Esophagus muscularis mucosa (tissue), 4 donors: ENCODE data around the gene BMAL1. TPM values are rescaled to one million over a fixed set of nuclear protein-coding genes. Genes with fewer than 3 reads are reported as not detected.

Source experiments
- DNase-seq: peaks from one replicate; pipeline ENCODE4 v3.0.0-alpha.2; 2017; ENCODE audit errors: extremely low spot score
- H3K27ac ChIP-seq, 4 donors: fragments of 200-600 bp; sonication (generic); replicated peaks in 1 of 4; 1 replicate in 3 of 4; 2 replicates in 1 of 4; pipeline ENCODE4 v1.5.1; 2016 to 2019; ENCODE audit warnings: mild to moderate bottlenecking in 1 of 4
- H3K27me3 ChIP-seq, 4 donors: fragments of 200-600 bp; sonication (generic); one replicate each; pipeline versions ENCODE4 v1.5.1 to v1.6.0; 2016 to 2019
- H3K36me3 ChIP-seq, 4 donors: fragments of 200-600 bp; sonication (generic); one replicate each; pipeline ENCODE4 v1.5.1; 2016 to 2019
- H3K4me1 ChIP-seq, 4 donors: fragments of 200-600 bp; sonication (generic); one replicate each; pipeline ENCODE4 v1.5.1; 2016 to 2019
- H3K4me3 ChIP-seq, 4 donors: fragments of 200-600 bp; sonication (generic); 1 replicate in 2 of 4; 2 replicates in 2 of 4; pipeline ENCODE4 v1.5.1; 2016 to 2019; ENCODE audit warnings: mild to moderate bottlenecking in 4 of 4, moderate library complexity in 1 of 4
- H3K9me3 ChIP-seq, 4 donors: fragments of 200-600 bp; sonication (generic); 1 replicate in 3 of 4; 2 replicates in 1 of 4; pipeline ENCODE4 v1.5.1; 2016 to 2019
- EP300 ChIP-seq: sonication (generic); formaldehyde crosslinking; IDR thresholded peaks from one replicate; pipeline ENCODE4 v1.6.1; 2017; ENCODE audit warnings: antibody characterized with exemption
- POLR2A ChIP-seq: fragments of 450-650 bp; IDR thresholded peaks from one replicate; pipeline ENCODE4 v1.6.1; 2017; ENCODE audit warnings: antibody characterized with exemption, moderate library complexity, mild to moderate bottlenecking, low read depth
- POLR2AphosphoS5 ChIP-seq, 2 donors: sonication (generic); formaldehyde crosslinking; IDR thresholded peaks; one replicate each; pipeline ENCODE4 v1.6.1; 2017; ENCODE audit warnings: antibody characterized with exemption in 2 of 2
- WGBS: methylation state at CpG from one replicate; pipeline ENCODE4 v1.1.5; 2018; 5-methylcytosine and 5-hydroxymethylcytosine counted together
- intact Hi-C: fragments of 100-400 bp; cut with DNase I; formaldehyde crosslinking; loops from one replicate; pipeline ENCODE4 v1.15.1; 2023
- total RNA-seq, 4 donors: library from RNA; depleted of rRNA; stranded (reverse); fragments of >200 nt; gene quantifications; one replicate each; pipeline versions ENCODE4 v1.1.0 to v1.2.1, GENCODE V29; 2016
- TF ChIP-seq, protein P1 (sequence below), 3 experiments: fragments of 200-600 bp in 2 of 3; fragments of 450-650 bp in 1 of 3; sonication (generic) in 2 of 3; IDR thresholded peaks; one replicate each; pipeline ENCODE4 v1.5.1; 2017 to 2019; ENCODE audit warnings: antibody characterized with exemption in 3 of 3, mild to moderate bottlenecking in 2 of 3, moderate library complexity in 1 of 3

BMAL1 gene
- total RNA-seq, 4 donors from 2014 or later = 31.1 to 36.4 (median 33.9) TPM

DNA sequence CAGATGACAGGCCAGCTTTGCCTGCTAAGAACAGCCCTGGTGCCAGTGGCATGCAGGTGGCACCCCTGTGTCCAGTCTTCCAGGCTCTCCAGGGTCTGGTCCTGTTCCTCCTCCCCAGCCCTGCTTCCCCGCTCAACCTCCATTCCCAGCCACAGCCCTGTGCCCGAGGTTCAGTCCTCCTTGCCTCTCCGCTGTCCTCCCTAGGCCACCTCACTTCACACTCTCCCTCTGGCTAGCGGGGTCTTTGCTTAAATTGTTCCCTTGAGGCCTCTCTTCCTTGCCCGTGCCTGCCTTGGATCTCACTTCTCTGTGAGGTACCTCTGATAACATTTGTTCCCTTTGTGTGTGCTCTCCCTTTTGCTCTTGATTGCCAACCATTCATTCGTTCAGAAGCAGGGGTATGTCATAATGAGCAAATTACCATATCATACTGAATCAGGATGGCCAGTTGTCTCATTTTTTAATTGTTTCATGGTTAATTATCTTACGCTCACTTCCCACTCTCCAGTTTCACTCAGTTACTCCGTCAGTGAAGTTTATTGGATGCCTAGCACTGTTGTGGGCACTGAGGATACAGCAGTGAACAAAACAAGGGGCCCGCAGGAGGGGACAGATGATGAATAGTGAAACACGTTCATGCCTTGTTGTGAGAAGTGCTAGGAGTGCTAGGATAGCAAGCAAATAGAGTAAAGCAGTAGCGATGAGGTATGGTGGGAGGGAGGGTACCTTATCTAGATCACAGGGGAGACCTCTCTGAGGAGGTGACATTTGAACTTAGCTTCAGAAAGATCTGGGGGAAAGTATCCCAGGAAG lies 7.4 kb downstream of the BMAL1 start:
- intact Hi-C loops = no loop called here
- DNase-seq = no peak
- Histone ChIP-seq H3K27ac (no peak overlapping the region), H3K9me3 (no peaks in the 10 kb centered on the region), H3K36me3 (no peaks in the 10 kb centered on the region), H3K4me3 (no peak overlapping the region), H3K4me1 (peaks cover 3 to 70% (median 35%) of the 10 kb centered on the region in 4 donors), H3K27me3 (no peaks in the 10 kb centered on the region)
- TF ChIP-seq POLR2A (no peak), POLR2AphosphoS5 (IDR thresholded peaks at IDR 0.05) (no peak), EP300 (no peak)
- TF ChIP-seq, protein P1, sequence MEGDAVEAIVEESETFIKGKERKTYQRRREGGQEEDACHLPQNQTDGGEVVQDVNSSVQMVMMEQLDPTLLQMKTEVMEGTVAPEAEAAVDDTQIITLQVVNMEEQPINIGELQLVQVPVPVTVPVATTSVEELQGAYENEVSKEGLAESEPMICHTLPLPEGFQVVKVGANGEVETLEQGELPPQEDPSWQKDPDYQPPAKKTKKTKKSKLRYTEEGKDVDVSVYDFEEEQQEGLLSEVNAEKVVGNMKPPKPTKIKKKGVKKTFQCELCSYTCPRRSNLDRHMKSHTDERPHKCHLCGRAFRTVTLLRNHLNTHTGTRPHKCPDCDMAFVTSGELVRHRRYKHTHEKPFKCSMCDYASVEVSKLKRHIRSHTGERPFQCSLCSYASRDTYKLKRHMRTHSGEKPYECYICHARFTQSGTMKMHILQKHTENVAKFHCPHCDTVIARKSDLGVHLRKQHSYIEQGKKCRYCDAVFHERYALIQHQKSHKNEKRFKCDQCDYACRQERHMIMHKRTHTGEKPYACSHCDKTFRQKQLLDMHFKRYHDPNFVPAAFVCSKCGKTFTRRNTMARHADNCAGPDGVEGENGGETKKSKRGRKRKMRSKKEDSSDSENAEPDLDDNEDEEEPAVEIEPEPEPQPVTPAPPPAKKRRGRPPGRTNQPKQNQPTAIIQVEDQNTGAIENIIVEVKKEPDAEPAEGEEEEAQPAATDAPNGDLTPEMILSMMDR (IDR thresholded peaks at IDR 0.05) = no peak
- WGBS = 76% methylated on average over 11 of the region's 11 CpGs

DNA sequence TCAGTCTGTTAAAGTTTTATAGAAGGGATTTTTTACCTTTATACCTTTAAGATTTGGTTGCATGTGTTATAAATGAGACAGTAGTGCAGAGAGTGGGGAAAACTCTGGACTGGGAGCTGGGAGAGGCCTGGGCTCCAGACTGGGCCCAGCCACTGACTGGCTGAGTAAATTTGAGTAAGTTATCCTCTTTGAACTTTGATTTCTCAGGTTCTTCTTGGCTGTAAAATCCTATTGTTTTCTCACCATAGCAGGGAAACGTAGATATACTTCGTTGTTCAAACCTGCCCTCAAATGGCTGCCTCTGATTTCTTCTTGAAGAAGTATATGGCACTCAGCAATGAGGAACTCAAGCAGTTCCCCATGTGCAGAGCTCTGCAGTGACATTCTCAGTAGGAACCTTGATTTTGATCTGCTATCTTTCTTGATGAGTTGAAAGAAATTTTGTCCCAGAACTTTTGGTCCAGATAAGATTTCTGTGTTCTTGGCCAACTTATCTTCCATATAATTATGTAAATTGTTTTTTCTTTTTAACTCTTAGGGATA lies 8.8 kb downstream of the BMAL1 start:
- intact Hi-C loops = no loop called here
- no peak for DNase-seq
- 32% methylated on average over 2 of the region's 2 CpGs for WGBS
- Histone ChIP-seq H3K36me3 (no peaks in the 10 kb centered on the region), H3K4me1 (peaks cover 3 to 67% (median 34%) of the 10 kb centered on the region in 4 donors), H3K27ac (no peak overlapping the region), H3K9me3 (no peaks in the 10 kb centered on the region), H3K27me3 (no peaks in the 10 kb centered on the region), H3K4me3 (no peak overlapping the region)
- TF ChIP-seq, protein P1 (IDR thresholded peaks at IDR 0.05) = no peak
- no peak for TF ChIP-seq EP300
- TF ChIP-seq POLR2A = no peak
- no peak for TF ChIP-seq POLR2AphosphoS5 (IDR thresholded peaks at IDR 0.05)

DNA sequence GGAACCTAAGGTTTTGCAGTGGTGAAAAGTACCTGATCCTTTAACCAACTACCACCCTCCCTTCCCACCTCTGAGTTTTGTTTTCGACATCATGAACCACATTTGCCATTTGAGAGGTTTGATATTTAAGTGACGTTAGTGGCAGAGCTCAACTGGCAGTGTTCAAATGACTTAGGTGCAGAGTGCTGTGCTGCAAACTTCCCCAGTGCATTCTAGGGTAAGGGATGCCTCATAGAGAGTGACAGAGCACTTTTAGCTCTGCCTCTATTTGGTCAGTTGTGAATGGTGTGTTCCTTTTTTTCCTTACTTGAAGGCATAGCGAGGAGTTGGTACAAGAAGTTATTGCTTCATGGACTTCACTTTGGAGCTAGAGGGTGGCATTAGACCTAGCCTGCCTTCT lies 9.4 kb downstream of the BMAL1 start:
- no peak for TF ChIP-seq POLR2A
- TF ChIP-seq, protein P1 (IDR thresholded peaks at IDR 0.05) = no peak
- no peak for TF ChIP-seq POLR2AphosphoS5 (IDR thresholded peaks at IDR 0.05)
- TF ChIP-seq EP300 = no peak
- no peaks in the 10 kb centered on the region for H3K36me3 ChIP-seq
- H3K9me3 ChIP-seq = no peaks in the 10 kb centered on the region
- H3K4me1 ChIP-seq = peaks cover 3 to 63% (median 35%) of the 10 kb centered on the region in 4 donors
- no peak for DNase-seq
- no peak overlapping the region for H3K4me3 ChIP-seq
- intact Hi-C loops = no loop called here
- H3K27ac ChIP-seq = no peak overlapping the region
- WGBS = 85% methylated on average over 3 of the region's 3 CpGs
- H3K27me3 ChIP-seq = no peaks in the 10 kb centered on the region

DNA sequence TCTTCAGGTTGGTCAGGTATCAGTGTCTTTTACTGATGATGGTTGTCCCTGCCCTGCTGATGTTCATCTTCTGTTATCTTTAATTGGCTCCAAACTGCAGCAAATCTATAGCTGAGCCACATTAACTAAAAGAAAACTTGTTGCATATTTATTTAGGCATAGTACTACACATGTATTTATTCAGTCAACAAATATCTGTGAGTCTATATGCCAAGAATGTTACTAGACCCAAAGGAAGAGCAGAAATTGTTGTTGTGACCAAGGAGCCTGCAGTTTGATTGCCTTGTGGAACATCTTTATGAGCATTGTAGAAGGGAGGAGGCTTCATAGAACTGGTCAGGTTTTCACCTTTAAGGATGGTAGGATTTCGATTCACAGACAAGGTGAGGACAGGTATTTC lies 10.1 kb downstream of the BMAL1 start:
- intact Hi-C loops = no loop called here
- Histone ChIP-seq H3K9me3 (no peaks in the 10 kb centered on the region), H3K27ac (no peak overlapping the region), H3K4me3 (no peak overlapping the region), H3K4me1 (peaks cover 3 to 58% (median 36%) of the 10 kb centered on the region in 4 donors), H3K36me3 (no peaks in the 10 kb centered on the region), H3K27me3 (no peaks in the 10 kb centered on the region)
- 74% methylated on average over 1 of the region's 1 CpG for WGBS
- TF ChIP-seq POLR2AphosphoS5 (IDR thresholded peaks at IDR 0.05) (no peak), EP300 (no peak), POLR2A (no peak)
- TF ChIP-seq, protein P1 (IDR thresholded peaks at IDR 0.05) = no peak
- no peak for DNase-seq
